Smooth muscle cell of the pulmonary artery (primary cell): Measurements from ENCODE around the gene TMEM63C. TPM values are rescaled to one million over a fixed set of nuclear protein-coding genes. Genes with fewer than 3 reads are reported as not detected.

Experiments used
- total RNA-seq: library from RNA; depleted of rRNA; stranded (reverse); fragments of >200 nt; gene quantifications from 2 replicates; pipeline ENCODE4 v1.2.3, GENCODE V29; 2014

The TMEM63C gene
- total RNA-seq, result under 0.01 and 0.17 TPM in 2 replicates

GRCh38 chr14:77181603-77182437, at the start of gene TMEM63C:
TMEM63C (plus strand) TSS chr14:77181798; CDS start chr14:77218814, 37,016 bp downstream.

GRCh38 chr14:77141214-77142004, 40.2 kb upstream of the TMEM63C start, which contains the start of gene ZDHHC22:
ZDHHC22 (minus strand) TSS chr14:77141791; CDS start chr14:77139738, 2,053 bp downstream.

GRCh38 chr14:77271113-77271710, 89.6 kb downstream of the TMEM63C start, which contains the start of gene NGB:
NGB (minus strand) TSS chr14:77271206; CDS start chr14:77270937, 269 bp downstream.

Other genes starting within 250 kb of the TMEM63C start
- 38.1 and 40.6 TPM in 2 replicates for gene IRF2BPL, start 153.1 kb upstream of the TMEM63C start, total RNA-seq
- gene CIPC, start 83.5 kb upstream of the TMEM63C start, total RNA-seq, result 13.6 and 17.7 TPM in 2 replicates
- gene ZDHHC22, start 40.0 kb upstream of the TMEM63C start, total RNA-seq, result not detected in 2 replicates
- gene NGB, start 89.4 kb downstream of the TMEM63C start, total RNA-seq, result not detected in 2 replicates
- 16.2 and 27.1 TPM in 2 replicates for gene POMT2, start 139.1 kb downstream of the TMEM63C start, total RNA-seq
- gene GSTZ1, start 139.2 kb downstream of the TMEM63C start, total RNA-seq, result 11.5 and 11.7 TPM in 2 replicates
- gene TMED8, start 195.3 kb downstream of the TMEM63C start, total RNA-seq, result 11.9 and 14.8 TPM in 2 replicates
- gene SAMD15, start 195.6 kb downstream of the TMEM63C start, total RNA-seq, result 1.4 and 1.7 TPM in 2 replicates
- gene NOXRED1, start 241.7 kb downstream of the TMEM63C start, total RNA-seq, result 0.33 and 0.40 TPM in 2 replicates